ENCODE data around the gene HDGFL2.
A peak's percentile ranks its signal among the peaks of the same experiment; 100 is the strongest.

Gene HDGFL2

GRCh38 chr19:4471403-4472173, 509 bp upstream of the HDGFL2 start:
- peak; percentile 100 for DNase-seq (ENCODE audit: low read depth)

- DNase-seq (ENCODE audit: low read depth) = no peak
Observed at GRCh38 chr19:4473011-4473762, 1.1 kb downstream of the HDGFL2 start.

DNA sequence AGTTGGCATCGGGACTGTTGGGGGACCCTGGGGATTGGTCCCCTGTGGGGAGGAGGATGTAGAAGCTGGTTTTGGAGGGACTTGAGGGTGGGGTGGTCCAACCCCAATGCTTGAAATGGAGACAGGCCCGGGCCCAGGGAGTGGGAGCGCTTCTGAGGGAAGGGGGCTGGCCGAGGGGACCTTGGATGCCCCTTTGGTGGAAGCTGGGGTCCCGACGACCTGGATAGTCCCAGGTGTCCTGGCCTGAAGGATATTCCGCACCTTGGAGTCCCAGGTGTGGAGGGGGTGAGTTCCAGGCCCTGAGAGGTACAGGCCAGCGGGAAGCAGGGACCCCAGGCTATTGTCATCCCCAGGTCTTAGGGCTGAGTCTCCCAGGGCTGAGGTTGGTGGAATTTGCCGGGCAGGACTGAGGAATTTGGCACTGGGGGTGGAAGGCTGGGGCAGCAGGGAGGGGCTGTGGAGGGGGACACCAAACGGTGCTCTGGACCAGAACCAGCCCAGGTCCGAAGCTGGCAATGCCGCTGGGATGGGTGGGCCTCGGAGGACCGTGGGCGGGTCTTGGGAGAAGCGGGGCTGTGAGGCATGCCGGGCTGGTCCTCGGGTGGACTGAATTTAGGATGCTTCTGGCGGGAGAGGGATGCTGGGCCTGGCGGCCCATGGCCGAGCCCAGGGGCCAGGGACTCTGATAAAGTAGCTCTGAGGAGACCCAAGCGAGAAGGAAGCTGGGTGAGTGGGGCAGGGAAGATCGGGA, 1.8 kb downstream of the HDGFL2 start:
- DNase-seq (ENCODE audit: low read depth) = no peak

- DNase-seq (ENCODE audit: low read depth) = peak; percentile 37
Observed at GRCh38 chr19:4474514-4475022, 2.5 kb downstream of the HDGFL2 start.

- DNase-seq (ENCODE audit: low read depth) = no peak
Observed at GRCh38 chr19:4477034-4477801, 5.1 kb downstream of the HDGFL2 start.

DNA sequence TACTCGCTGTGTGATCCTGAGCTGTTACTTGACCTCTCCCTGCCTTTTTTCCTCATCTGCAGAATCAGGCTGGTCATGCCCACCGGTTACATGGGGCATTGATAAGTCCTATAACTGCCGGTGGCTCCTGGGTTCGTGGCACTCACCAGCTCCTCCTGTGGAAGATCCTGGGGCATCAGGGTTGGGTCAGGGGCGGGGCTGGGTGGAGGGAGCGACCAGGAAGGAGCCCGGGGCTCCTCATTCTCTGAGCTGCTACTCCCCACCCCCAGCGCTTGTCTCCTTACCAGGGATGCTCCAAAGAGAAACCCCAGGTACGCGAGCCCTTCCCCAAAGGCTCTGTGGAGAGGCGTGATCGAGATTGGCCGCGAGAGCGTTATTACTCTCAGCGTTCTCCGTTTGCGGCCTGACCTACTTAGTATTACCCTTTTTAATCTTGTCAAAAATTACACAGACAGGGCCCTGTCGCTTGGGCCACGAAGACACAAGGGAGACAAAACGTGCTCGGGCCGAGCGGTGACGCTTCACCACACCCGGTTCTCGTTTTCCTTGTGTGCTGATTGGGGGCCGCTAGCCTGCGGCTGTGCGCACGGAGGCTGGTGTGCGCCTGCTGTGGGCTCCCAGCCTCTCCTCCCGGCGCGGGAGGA, 10.7 kb downstream of the HDGFL2 start:
- no peak for DNase-seq (ENCODE audit: low read depth)

- no peak for DNase-seq (ENCODE audit: low read depth)
Observed at GRCh38 chr19:4483385-4483784, 11.3 kb downstream of the HDGFL2 start.

DNA sequence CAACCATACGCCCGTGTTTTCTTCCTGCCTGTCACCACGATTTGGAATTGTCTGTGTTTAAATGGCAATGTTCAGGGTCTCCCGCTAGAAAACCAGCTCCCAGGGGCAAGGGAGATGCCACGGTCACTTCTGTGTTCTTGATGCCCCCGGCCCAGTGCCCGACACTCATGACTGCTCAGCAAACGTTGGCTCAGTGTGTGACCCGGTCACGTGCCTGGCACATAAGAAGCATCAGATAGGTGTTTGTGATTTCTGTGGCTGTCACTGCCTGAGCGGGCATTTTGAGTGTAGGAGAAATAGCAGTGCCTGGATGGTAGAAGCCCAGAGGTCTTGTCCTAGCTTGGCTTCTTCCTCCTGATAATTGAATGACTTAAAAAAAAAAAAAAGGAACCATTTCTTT, 15.5 kb downstream of the HDGFL2 start:
- DNase-seq (ENCODE audit: low read depth) = no peak

DNA sequence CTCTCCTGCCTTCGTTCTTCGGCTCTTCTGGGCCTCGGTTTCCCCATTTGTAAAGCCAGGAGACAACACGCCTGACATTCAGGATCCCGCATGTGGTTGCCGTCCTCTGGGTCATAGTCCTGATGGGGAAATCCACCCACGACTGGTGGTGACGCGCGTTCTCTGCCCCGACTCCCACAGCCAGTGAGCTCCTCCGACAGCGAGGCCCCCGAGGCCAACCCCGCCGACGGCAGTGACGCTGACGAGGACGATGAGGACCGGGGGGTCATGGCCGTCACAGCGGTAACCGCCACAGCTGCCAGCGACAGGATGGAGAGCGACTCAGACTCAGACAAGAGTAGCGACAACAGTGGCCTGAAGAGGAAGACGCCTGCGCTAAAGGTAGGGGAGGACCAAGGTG, 16.4 kb downstream of the HDGFL2 start:
- DNase-seq (ENCODE audit: low read depth) = no peak

- DNase-seq (ENCODE audit: low read depth) = no peak
Observed at GRCh38 chr19:4491446-4491845, 19.3 kb downstream of the HDGFL2 start.

GRCh38 chr19:4492337-4493103, 20.4 kb downstream of the HDGFL2 start:
- no peak for DNase-seq (ENCODE audit: low read depth)

DNA sequence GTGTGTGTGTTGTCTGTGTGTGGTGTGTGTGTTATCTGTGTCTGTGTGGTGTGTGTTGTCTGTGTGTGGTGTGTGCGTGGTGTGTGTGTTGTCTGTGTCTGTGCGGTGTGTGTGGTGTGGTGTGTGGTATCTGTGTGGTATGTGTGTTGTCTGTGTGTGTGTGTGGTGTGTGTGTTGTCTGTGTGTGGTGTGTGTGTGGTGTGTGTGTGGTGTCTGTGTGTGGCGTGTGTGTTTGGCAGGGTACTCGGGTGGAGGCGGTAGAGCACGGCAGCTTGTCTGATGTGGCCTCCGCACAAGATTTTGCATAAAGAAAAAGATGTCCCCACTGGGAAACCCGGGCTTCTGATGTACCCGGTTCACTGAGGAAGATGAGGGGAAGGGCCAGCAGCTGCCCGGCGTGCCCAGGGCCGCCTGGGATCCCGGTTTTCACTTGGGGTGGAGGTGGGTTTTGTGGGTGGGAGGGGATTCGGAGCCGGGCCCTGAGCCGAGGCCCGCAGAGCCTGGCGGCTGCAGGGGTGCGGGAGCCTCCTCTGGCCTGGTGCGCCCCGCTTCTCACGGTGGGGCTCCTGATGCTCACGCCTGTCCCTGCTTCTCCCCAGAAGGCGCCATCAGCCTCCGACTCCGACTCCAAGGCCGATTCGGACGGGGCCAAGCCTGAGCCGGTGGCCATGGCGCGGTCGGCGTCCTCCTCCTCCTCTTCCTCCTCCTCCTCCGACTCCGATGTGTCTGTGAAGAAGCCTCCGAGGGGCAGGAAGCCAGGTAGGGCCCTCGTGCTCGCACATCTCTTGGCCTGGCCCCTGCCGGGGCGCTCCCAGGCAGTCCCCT, 21.2 kb downstream of the HDGFL2 start:
- DNase-seq (ENCODE audit: low read depth) = no peak

- no peak for DNase-seq (ENCODE audit: low read depth)
Observed at GRCh38 chr19:4493929-4494690, 22.0 kb downstream of the HDGFL2 start.

DNA sequence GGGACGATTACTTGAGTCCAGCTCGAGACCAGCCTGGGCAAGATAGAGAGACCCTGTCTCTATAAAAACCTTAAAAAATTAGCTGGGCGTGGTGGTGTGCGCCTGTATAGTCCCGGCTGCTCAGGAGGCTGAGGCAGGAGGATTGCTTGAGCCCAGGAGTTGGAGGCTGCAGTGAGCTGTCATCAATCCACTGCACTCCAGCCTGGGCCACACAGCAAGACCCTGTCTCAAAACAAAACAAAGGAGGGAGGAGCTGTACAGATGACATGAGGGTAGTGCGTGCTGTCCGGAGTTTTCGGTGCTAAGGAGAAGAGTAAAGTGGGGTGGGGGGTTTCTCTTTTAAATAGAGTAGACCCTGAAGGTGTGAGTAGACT, 22.6 kb downstream of the HDGFL2 start:
- DNase-seq (ENCODE audit: low read depth) = no peak

- no peak for DNase-seq (ENCODE audit: low read depth)
Observed at GRCh38 chr19:4495471-4495870, 23.4 kb downstream of the HDGFL2 start.

GRCh38 chr19:4496304-4496703, 24.2 kb downstream of the HDGFL2 start:
- DNase-seq (ENCODE audit: low read depth) = no peak

DNA sequence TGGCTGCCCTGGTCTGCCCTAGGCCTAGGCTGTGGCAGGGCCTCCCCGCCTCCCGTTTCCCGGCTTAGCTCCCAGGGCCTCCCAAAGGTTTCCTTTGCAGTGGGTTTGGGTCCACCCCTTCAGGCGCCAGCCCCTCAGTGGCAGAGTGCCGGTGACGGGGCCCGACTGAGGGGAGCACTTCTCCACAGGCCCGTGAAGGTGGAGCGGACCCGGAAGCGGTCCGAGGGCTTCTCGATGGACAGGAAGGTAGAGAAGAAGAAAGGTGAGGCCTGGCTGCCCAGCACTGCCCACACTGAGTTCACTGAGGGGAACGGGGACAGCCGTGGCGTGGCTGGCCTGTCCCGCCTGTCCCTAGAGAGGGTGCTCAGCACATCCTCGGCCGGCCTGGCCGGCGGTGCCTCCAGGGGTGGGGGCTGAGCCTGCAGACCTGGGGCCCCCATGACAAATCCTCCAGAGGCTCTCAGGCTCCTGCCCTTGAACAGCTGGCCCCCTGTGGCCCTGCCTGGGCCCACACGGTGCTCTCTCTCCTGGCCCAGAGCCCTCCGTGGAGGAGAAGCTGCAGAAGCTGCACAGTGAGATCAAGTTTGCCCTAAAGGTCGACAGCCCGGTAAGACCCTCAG, 25.8 kb downstream of the HDGFL2 start:
- no peak for DNase-seq (ENCODE audit: low read depth)

DNA sequence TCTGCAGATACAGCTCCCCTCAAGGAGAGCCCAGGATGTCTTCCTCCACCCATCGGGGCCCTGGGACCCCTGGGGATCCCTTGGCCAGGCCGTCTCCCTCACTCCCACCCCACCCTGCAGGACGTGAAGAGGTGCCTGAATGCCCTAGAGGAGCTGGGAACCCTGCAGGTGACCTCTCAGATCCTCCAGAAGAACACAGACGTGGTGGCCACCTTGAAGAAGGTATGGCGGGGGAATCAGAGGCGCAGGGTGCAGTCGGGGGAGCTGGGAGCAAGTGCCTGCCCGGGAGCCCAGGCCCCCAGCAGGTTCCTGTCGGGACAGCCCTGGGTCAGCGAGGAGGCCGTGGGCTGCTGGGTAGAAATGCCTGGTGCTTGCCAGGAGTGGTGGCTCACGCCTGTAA, 26.6 kb downstream of the HDGFL2 start:
- DNase-seq (ENCODE audit: low read depth) = no peak

GRCh38 chr19:4499318-4499717, 27.2 kb downstream of the HDGFL2 start:
- DNase-seq (ENCODE audit: low read depth) = no peak

All from fibroblast of gingiva (primary cell).